K562 (cell line): Measurements from ENCODE around the gene GDF9.

Source experiments
- CAMTA2 ChIP-seq: fragments of 250-450 bp; sonication (Bioruptor Pico); conservative IDR thresholded peaks from 2 replicates; pipeline ENCODE4 v1.5.1; 2022
- POLR2A ChIP-seq: fragments of 450-650 bp; conservative IDR thresholded peaks from 2 replicates; pipeline ENCODE4 v1.6.1; 2016
- YY1 ChIP-seq, 3 experiments: IDR thresholded peaks; 2 replicates each; pipeline ENCODE4 v1.6.1; 2011; ENCODE audit warnings: low read length in 2 of 3, mild to moderate bottlenecking in 2 of 3, moderate library complexity in 2 of 3, borderline replicate concordance in 1 of 3, control low read depth in 1 of 3, low read depth in 1 of 3; ENCODE audit not compliant: insufficient read depth in 3 of 3, insufficient replicate concordance in 2 of 3, control insufficient read depth in 1 of 3, insufficient read length in 1 of 3; ENCODE audit errors: extremely low read depth in 1 of 3
- TF ChIP-seq, protein P1 (sequence below): fragments of 450-650 bp; IDR thresholded peaks from 2 replicates; pipeline ENCODE4 v1.6.1; 2017; ENCODE audit warnings: mild to moderate bottlenecking, moderate library complexity

DNA sequence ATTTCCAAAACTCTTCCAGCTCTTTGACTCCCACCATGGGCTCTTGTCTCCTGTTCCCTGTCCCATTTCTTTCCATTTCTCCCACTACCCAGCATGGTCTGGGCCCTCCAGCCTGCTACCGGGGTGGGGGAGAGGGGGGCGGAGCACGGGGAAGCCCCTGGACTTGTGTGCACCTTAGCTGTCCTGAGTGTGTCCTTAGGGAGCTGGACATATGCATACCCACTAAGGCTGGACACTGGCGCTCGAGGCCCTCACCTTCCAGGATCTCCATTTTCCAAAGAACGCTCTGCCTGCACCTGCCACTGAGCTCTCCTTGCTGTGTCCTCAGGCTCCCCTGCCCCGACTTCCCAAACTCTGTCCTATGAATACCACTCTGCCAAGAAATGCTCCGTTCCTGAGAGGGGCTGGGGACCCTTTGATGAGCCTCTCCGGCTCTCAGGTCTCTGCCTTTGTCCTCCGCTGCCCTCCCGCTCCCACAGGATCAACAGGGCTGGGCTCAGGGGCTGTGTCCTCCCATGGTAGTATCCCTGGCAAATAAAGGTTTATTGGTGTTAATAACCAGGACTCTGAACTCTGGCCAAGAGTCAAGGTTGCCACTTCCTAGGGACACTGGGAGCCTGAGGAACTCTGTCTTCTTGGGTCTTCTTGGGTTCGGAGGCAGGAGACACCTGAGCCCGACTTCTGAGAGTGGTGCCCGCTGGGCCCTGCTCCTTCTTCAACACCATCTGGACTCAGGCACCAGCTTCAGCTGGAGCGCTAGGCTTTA lies 35.0 kb downstream of the GDF9 start:
- TF ChIP-seq, protein P1, sequence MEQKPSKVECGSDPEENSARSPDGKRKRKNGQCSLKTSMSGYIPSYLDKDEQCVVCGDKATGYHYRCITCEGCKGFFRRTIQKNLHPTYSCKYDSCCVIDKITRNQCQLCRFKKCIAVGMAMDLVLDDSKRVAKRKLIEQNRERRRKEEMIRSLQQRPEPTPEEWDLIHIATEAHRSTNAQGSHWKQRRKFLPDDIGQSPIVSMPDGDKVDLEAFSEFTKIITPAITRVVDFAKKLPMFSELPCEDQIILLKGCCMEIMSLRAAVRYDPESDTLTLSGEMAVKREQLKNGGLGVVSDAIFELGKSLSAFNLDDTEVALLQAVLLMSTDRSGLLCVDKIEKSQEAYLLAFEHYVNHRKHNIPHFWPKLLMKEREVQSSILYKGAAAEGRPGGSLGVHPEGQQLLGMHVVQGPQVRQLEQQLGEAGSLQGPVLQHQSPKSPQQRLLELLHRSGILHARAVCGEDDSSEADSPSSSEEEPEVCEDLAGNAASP = no peak
- TF ChIP-seq POLR2A (no peak), YY1 (IDR thresholded peaks at IDR 0.05; ENCODE audit: borderline replicate concordance in 1 of 3, control insufficient read depth in 1 of 3, extremely low read depth in 1 of 3, insufficient read depth in 3 of 3, insufficient read length in 1 of 3, insufficient replicate concordance in 2 of 3, low read depth in 1 of 3, low read length in 2 of 3) (peak in 1 of 3 experiments; percentile 4), CAMTA2 (no peak)
